Right forelimb (tissue), 1 donor: ENCODE data around the gene CTXN3.

Source experiments
- DNase-seq: peaks from one replicate; pipeline ENCODE4 v3.0.0-alpha.2; 2018

CTXN3 gene

DNA sequence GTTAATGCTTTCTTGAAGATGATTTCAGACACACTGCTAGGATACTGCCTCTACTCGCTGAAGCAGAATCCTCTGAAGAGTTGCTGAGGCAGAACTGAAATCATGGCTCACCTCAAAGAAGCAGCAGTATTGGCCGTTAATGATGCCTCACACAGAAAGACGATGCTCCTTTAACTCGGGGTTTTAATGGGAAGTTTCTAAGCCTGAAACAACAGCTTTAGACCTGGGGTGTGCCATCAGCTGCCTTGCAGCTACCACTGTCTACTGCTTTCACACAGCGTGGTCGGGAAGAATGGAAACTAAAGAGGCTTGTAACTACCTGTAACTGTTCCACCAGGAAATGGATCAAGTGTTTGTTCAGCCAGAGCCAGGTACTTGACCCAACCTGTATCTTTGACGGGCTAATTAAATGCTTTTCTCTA is at the start of gene CTXN3:
TSS of gene CTXN3 (plus strand) at position 65 of the 422 bp plus-strand sequence. CDS start 8,440 bp downstream, outside the sequence.
- DNase-seq, result no peak

DNA sequence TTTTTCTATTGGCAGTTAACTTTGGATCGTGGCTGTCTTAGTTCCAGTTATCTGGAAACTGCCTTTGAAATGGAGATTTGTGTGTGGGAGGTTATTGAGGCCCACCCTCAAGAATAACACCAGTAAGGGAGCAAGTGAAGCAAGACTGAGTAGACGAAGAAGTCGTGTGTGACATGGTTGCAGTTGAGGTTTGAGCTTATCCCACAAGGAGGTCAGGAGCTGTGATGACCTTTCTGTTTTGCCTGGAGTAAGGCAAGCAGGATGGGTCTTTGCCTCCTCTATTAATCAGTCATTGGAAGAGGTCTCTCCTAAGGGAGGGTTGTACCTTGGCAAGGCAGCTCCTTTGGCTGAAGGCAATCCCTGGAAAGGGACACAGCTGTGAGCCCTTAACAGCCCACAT is 49.6 kb upstream of the CTXN3 start:
- DNase-seq, result no peak

DNA sequence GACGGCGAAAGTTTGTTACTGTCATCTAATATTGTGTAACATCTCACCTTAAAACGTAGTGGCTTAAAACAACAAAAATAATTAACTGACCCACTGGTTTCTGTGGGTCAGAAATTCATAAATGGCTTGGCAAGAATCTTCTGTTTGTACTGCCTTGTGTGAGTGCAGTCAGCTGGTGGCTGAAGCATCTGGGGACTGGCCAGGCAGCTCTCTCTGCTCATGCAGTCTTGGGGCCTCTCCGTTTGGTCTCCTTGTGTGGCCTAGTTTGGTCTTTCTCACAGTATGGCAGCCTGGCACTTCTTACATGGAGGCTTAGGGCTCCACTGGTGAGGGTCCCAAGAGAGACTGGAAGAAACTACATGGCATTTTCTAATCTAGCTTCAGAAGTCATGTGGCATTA is 49.0 kb upstream of the CTXN3 start:
- DNase-seq, result no peak

DNA sequence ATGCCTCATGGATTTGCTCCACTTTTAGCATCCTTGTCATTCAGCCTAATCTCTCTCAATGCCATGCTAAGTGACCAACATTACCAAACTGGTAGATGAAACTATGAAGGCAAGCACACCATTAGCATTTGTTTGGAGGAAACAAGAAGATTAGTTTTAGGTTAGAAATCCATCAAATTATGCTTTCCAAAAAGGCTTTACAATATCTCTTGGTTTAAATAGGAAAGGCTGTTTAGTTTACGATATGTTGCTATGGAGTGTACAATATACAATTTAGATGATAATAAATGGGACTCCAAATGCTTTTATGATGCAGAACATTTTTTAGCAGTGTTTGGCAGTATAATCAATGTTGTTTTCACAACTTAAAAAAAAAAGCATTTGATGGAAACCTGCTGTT is 47.8 kb upstream of the CTXN3 start:
- no peak for DNase-seq

DNA sequence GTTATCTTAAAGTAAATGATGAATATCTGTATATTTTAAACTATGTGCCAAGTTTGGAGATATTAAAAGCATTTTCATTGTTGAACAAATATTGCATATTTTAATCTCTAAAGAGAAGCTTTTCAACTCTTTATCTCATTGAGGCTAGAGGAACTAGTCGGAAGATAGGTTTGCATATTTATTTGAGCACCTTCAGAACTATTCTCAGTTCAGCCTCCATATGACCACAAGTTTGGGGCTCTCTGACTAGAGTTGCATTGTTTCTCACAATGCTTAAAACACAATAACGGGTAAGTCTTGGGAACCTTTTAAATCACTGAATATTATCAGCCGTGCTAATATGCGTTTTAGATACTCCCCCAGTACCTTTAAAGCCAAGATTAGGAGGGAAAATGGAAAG is 47.3 kb upstream of the CTXN3 start:
- DNase-seq, result no peak

DNA sequence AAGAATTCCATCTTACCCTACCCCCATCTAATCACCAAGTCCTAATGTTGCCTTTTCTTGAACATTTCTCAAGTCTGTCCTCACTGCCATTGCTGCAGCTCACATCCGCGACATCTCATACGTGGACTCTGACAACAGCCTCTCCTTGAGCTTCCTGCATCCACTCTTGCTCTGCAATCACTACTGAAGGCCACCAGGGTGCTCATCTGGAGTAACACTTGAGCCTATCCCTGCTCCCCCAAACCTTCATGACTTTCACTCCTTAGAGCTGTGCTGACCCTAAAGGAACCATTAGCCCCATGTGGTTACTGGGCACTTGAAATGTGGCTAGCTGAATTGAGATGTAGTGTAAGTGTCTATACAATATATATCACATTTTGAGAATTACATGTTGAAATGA is 46.4 kb upstream of the CTXN3 start:
- DNase-seq, result no peak

DNA sequence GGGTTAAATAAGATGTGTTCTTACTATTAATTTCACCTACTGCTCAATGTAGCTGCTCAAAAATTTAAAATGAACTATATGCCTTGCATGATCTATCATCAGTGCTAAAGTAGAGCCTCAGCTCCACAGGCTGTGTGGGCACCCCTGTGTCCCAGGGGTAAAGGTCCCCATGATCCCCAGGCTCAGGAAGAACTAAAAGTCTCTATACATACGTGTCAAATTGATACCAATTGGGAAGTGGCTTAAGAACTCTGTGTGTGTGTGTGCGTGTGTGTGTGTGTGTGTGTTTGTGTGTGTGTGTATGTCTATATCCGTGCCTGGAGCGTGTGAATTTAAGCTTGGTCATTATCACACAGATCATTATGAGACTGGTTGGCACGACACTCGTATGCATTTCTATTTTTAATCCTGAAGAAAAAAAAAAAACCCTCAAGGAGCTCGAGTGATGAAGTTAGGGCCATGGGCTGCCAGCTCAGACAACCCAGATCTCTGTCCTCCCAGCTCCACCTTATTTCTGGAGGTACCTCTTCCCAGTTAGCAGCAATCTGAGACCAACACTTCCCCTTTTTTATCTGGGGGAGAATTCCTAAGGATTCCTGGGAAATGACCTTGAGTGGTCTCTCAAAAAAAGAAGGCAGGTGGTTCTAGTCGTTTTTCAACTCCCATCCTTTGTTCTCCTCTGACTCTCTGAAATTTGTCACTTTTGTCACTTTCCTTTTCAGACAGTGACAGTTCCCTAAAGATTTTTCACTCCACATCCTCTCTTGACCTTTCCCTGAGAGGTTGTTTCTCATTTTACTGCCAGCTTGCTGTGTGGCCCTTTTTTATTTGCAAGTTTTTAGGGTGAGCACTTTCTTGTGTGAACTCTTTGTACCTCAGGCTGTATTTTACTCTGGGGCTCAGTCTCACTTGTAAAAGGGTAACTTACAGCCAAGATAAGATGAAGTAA is 45.7 kb upstream of the CTXN3 start:
- DNase-seq, result no peak

DNA sequence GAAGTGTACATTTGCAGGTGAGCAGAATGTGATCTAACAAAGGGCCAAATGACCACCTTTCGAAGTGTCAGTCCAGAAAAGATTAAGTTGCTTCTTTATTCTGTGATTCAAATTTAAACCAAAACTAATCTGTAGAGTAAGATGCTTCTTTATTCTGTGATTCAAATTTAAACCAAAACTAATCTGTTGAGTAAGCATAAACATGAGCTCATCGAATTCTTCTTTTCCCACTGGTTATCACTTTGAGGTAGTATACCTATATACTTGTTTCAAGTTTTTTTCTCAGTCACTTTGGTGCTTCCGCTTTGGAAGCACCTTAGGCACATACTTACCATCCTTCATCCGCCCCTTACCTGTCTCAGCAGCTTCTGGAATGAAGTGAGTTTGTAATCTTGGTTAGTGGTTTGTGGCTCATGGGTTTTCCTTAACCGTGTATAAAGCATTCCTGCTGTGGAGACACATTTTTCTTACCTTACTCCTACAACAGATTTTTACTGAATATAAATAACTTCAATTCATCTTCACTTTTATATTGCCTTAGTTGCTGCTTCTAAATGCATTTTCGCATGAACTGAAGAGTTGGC is 40.7 kb upstream of the CTXN3 start:
- DNase-seq, result no peak

DNA sequence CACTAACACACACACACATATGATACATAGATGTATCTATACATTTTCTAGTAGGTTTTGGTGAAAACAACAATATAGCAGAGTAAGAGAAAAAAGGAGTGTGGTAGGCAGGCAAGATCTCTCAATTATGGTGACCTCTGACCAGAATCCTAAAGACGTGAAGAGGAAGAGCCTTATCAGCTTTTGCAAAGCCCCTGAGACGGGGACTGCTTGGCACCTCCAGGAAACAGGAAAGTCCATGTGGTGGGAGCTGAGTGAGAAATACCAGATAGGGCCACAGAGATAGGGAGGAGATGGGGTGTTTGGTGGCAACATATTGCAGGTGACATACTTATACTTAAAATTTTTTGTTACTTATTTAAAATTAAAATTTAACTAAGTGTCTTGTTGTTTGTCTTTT is 39.9 kb upstream of the CTXN3 start:
- no peak for DNase-seq

DNA sequence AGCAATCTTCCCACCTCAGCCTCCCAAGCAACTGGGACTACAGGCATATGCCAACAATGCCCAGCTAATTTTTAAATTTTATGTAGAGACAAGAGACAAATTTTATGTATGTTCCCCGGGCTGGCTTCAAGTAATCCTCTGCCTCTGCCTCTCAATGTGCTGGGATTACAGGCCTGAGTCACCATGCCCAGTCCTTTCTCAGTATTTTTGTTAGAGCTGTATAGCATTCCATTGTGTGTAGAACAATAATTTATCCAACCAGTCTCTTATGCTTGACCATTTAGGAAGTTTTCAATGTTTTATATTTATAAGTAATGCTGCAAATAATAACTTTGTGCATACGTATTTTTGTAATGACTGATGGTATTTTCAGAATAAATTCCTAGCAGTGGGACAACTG is 38.9 kb upstream of the CTXN3 start:
- no peak for DNase-seq

DNA sequence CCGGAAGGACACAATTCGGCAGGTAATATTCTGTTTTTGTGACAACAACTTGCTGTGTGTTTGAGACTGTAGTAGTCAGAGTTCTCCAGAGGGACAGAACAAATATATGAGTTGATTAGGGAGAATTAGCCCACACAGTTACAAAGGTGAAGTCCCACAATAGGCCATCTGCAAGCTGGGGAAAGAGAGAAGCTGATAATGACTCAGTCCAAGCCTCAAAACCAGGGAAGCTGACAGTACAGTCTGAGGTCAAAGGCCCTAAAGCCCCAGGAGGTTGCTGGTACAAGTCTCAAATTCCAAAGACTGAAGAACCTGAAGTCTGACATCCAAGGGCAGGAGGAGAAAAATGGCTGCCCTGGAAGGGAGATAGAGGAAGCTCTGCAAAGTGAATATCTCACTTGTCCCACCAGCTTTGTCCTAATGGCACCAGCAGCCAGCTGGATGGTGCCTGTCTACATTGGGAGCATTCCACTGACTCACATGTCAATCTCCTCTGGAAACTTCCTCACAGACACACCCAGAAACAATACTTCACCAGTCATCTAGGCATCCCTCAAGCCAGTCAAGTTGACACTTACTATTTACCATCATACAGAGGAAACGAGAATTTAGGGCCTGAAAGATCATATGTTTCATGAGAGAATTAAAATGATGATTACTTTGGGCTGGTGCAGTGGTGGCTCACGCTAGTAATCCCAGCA is 36.3 kb upstream of the CTXN3 start:
- DNase-seq, result no peak

DNA sequence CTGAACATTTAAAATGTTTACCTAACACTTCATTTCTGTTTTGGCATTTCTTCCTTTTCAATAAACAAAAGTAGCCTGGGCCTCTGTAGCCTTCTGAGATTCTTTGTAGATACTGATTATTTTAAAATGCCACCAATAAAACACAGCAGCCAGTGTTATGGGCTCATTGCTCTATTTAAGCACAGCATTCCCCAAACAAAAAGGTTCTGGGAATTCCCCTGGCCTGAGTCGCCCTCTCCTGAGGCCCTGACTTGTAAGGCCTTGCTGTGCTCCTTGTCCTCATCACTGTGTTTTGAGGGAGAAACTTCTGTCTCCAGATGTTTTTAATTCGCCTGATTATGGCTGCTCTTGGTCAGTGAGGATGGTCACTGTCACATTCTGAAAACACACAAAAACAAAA is 33.0 kb upstream of the CTXN3 start:
- no peak for DNase-seq

DNA sequence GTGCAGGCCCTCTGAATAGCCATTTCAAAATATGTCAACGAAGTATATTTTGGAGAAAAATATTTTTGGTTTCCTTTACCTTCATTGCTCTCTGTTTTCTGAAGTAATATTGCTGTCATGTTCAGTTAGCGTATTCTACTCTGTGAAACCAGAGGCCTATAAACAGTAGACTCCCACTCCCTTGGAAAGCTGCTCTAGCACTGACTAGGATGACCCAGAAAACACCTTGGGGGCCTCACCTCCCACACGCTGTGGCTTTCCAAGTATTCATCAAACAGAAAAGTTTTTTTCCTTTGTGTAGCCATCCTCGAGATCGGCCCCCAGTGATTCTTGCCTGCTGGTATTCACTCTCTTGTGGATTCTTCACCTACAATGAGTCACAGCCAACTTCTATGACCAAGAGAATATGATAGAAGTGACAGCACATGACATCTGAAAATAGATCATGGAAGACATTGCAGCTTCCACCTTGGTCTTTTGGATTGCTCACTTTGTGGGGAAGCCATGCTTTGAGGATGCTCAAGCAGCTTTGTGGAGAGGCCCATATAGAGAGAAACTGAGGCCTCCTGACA is 28.9 kb upstream of the CTXN3 start:
- DNase-seq, result no peak

DNA sequence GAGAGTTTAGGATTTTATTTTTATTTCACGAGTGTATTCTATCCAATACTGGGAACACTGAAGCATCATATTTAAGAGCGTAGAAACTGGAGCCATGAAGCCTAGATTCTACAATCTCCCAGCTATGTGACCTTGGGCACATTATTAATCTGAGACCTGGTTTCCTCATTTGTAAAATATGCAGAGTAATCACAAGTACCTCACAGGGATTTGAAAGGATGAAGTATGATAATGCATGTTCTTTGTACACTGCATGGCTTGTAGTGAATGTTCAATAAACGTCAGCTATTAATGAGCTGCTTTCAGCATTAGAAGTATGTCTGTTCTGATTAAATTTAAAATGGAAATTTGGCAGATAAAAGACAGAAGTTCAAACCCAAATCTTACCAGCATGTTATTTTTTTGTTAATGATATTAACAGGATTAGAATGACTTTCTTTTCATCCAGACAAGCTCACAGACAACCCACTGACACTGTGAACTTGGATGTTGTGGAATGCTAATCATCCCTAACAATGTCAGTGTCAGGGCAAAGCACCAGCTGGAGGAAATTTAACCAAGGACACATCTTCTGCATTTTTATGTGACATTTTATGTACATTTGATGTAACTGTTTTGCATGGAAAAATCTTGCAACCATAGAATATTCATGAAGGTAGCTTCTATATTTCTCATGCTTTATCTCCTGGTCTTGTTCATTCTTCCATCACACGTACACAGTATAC is 27.1 kb upstream of the CTXN3 start:
- no peak for DNase-seq

DNA sequence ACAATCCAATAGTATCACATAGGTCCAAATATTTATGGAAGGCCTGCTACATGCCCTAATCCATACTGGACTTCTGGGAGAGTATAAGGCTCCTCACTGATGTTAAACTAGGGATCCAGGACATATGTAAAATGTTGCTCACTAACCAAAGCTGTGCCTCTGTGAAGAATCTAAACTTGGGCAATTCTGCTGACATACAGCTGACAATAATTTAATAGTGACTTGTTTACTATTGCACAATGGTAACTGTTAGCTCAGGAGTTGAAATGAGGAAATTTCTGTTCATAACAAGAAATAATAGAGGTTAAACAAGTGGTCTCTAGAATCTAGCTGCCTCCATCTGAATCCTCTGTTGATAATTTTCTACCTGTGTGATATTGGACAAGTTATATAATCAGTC is 14.9 kb upstream of the CTXN3 start:
- no peak for DNase-seq

DNA sequence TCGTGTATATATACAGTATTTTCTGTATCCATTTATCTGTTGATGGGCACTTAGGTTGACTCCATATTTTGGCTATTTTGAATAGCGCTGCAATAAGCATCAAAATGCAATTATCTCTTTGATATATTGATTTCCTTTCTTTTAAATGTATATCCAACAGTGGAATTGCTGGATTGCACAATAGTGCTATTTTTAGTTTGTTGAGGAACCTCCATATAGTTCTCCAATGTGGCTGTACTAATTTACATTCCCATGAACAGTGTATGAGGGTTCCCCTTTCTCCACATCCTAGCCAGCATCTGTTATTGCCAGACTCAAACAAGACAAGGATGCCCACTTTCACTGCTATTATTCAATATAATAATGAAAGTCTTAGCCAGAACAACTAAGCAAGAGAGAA is 9.1 kb upstream of the CTXN3 start:
- DNase-seq, result no peak

DNA sequence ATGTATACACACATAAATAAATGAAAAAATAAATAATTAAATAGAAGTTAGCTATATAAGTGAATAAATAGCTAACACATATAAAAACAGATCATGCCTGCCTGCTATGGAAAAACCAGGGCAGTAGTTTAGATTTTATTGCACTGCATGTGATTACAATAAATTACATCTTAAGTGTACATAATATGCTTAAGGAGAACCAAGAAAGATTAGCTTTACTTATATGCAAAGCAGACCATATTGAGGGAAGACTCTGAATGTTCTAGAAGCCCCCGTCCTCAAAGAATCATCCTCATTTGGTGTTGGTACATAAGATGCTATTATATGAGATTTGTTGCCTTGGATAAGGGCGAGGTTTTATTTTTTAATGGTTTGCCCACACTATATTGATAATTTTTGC is 5.9 kb upstream of the CTXN3 start:
- DNase-seq, result no peak

DNA sequence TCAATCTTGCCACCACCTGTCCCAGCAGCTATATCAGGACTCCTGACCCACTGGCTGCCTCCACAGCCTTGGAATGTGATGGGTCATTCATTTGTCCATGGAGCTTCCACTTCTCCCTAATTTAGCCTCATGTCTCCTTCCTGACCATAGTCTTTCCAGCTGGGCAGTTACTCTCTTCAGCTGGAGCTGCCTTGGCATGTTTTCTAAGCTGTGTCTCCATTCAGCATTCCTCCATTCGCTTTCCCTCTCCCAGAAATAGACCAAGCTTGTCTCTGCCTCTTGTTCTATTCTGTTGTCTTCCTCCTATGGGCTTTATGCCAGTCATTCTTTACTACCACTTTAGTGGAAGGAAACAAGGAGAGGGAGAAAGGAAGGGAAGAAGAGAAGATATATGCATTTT is 5.3 kb upstream of the CTXN3 start:
- no peak for DNase-seq

DNA sequence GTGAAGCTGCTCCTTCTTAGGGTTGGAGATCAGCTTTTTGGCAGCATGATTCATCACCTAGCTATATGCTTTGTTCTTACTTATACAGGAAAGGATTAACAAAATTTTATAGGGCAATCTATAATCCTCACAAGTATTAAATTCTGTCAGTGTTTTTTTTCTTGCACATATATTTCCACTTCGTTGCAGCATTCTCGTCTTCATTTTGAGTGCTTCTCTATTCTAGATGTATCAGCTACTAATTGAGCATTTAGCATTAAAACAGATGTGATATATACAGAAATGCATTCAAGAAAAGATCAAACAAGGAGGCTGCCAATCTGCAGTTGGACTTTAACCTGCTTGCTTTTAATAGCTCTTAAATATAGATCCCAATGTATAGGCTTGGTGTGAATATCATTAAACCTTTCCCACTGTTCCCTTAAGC is 3.6 kb upstream of the CTXN3 start:
- no peak for DNase-seq

DNA sequence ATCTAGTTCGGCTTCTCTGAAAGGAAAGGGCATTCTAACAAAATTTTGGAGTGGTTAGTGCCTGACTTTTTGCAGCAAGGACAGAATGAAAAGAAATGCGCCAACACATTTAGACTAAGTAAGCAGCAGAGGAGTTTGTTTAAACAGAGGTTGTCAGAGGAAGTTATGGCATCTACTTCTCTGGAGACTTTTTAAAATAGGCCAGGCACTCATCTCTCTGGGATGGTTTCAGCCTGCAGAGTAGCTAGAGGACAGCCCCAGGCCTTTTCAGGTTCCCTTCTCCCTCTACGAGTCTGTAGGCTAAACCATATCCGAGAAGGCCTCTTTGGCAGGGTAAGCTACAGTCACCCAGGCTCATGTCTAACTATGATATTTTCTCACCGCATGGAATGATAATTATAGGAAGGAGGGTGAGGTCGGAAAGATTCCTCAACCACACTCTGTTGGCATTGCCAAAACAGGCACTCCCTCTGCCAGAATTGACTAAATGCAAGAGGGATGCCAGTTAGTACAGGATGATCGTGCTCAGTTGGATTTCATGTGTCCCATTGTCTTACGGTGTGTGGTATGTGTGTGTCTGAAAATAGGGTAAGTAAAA is 1.4 kb upstream of the CTXN3 start:
- no peak for DNase-seq

DNA sequence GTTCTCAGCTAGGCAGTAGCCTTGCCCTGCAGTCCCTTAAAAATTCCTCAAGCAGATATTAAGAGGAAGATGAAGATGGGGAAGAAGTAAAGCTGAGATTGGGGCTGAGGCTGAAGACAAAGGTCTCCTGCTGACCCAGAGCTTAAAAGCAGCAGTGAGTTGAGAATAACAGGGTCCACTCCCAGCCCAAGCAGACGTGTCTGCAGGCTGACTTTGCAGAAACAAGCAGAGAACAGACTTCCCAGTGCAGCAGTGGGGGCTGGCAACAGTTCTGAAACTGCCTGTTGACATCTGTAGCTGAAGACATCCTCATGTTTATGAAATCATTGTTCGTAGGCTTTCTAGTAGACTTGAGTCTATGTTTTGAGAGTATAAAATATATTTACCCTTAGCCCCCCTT is 1.1 kb downstream of the CTXN3 start:
- DNase-seq, result no peak

DNA sequence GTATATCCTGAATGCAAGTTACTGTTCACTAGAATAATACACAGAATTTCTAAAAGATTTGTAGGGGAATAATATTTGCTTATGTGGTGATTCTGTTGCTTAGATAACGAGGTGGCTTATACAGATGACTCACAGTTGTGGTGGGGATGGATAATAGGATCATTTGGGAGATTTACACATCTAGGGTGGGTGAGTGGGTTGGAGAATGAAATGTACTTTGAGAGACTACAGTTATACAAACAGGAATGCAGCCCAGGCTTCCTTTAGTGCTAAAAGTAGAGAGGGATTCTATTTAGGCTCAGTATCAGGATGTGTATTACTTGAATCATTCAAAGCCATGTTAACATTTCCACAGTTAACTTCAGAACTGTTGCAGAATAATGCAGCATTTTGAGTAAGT is 1.8 kb downstream of the CTXN3 start:
- DNase-seq, result no peak
